K562 (cell line): ENCODE measurements around the gene KDELR3. TPM values are rescaled to one million over a fixed set of nuclear protein-coding genes. Genes with fewer than 3 reads are reported as not detected.

Source experiments
- AFF4 ChIP-seq: sonication (generic); formaldehyde crosslinking; IDR thresholded peaks from 2 replicates; pipeline ENCODE4 v1.8.0; 2023; ENCODE audit warnings: mild to moderate bottlenecking, missing genetic modification reagents
- ATF7 ChIP-seq: fragments of 450-650 bp; IDR thresholded peaks from 2 replicates; pipeline ENCODE4 v1.7.1; 2014; ENCODE audit warnings: mild to moderate bottlenecking, moderate library complexity
- CREB3 ChIP-seq: fragments of 450-650 bp; conservative IDR thresholded peaks from 2 replicates; pipeline ENCODE4 v1.6.1; 2016; ENCODE audit warnings: missing genetic modification characterization, low read depth, mild to moderate bottlenecking, missing compliant biosample characterization, moderate library complexity
- GTF2B ChIP-seq: IDR thresholded peaks from 2 replicates; pipeline ENCODE4 v1.6.1; 2011; ENCODE audit not compliant: insufficient read length; ENCODE audit errors: extremely low read depth
- GTF2E2 ChIP-seq: fragments of 200-800 bp; sonication (Bioruptor generic); IDR thresholded peaks from 2 replicates; pipeline ENCODE4 v1.6.1; 2016; ENCODE audit warnings: missing genetic modification characterization, missing compliant biosample characterization
- LCOR ChIP-seq: sonication (generic); formaldehyde crosslinking; IDR thresholded peaks from 2 replicates; pipeline ENCODE4 v1.8.0; 2022; ENCODE audit warnings: mild to moderate bottlenecking, missing genetic modification reagents
- NFATC3 ChIP-seq: fragments of 450-650 bp; IDR thresholded peaks from 2 replicates; pipeline ENCODE4 v1.6.1; 2017; ENCODE audit warnings: mild to moderate bottlenecking
- NFXL1 ChIP-seq: fragments of 450-650 bp; formaldehyde crosslinking; IDR thresholded peaks from 2 replicates; pipeline ENCODE4 v1.4.0; 2021; ENCODE audit warnings: mild to moderate bottlenecking
- THRAP3 ChIP-seq: fragments of 450-650 bp; IDR thresholded peaks from 2 replicates; pipeline ENCODE4 v1.6.1; 2016; ENCODE audit warnings: mild to moderate bottlenecking, inconsistent platforms, borderline replicate concordance
- U2AF2 ChIP-seq: fragments of 200-400 bp; formaldehyde crosslinking; optimal IDR thresholded peaks from 2 replicates; pipeline ENCODE3; 2017; ENCODE audit warnings: low read depth, mild to moderate bottlenecking, low read length
- ZFP1 ChIP-seq: fragments of 450-650 bp; formaldehyde crosslinking; IDR thresholded peaks from 2 replicates; pipeline ENCODE4 v1.4.0; 2020; ENCODE audit warnings: mild to moderate bottlenecking, mixed read lengths
- ZKSCAN1 ChIP-seq: fragments of 150-350 bp; IDR thresholded peaks from 2 replicates; pipeline ENCODE4 v1.6.1; 2016; ENCODE audit warnings: low read depth, low read length
- ZNF592 ChIP-seq: fragments of 450-650 bp; IDR thresholded peaks from 2 replicates; pipeline ENCODE4 v1.6.1; 2017; ENCODE audit warnings: antibody characterized with exemption, mild to moderate bottlenecking
- ZNF639 ChIP-seq, 2 experiments: fragments of 200-800 bp in 1 of 2; sonication (Bioruptor generic) in 1 of 2; sonication (generic) in 1 of 2; formaldehyde crosslinking in 1 of 2; IDR thresholded peaks in 1 of 2; conservative IDR thresholded peaks in 1 of 2; 2 replicates each; pipeline versions ENCODE4 v1.5.0 to v1.6.1; 2016 to 2020; ENCODE audit warnings: missing compliant biosample characterization in 1 of 2, missing genetic modification characterization in 1 of 2, missing genetic modification reagents in 1 of 2
- polyA plus RNA-seq, 8 experiments: library from polyadenylated mRNA; depleted of rRNA in 4 of 8; stranded (reverse) in 5 of 8; unstranded in 3 of 8; fragments of >200 nt; fragmentation: Nextera tagmentation in 2 of 8; fragmentation: Illumina TruSeq in 1 of 8; extraction: Ambion mirVana in 2 of 8; extraction: Trizol in 1 of 8; gene quantifications; 2 replicates each; pipeline versions ENCODE4 v1.2.1 to v1.2.3, GENCODE V29; 2011 to 2014; ENCODE audit warnings: inconsistent platforms in 1 of 8, missing spikeins in 1 of 8
- total RNA-seq, 7 experiments: library from RNA; depleted of rRNA in 6 of 7; stranded (reverse); fragments of >200 nt in 6 of 7; fragmentation: Illumina TruSeq in 2 of 7; extraction: Trizol in 2 of 7; gene quantifications; 2 replicates each; pipeline versions ENCODE4 v1.2.1 to v1.2.3, GENCODE V29; 2011 to 2021; ENCODE audit warnings: low replicate concordance in 1 of 7

The KDELR3 gene
- total and polyA plus RNA-seq, 9 of the 15 experiments (the other 6 are each of a cell fraction or from before 2014, with no cell fraction given), result 7.1 to 44.8 (median 9.6) TPM

GRCh38 chr22:38506118-38506962 lies 38.4 kb downstream of the KDELR3 start, which contains the start of gene DDX17 (continued):
- TF ChIP-seq THRAP3, result no peak
- peak in 1 of 2 experiments; percentile 87; a peak in 2 of 4 replicates for TF ChIP-seq ZNF639 (CRISPR knock-in tag; conservative IDR thresholded peaks at IDR 0.05 in 1 of 2, IDR thresholded peaks at IDR 0.05 in 1 of 2)
- peak; percentile 90 for TF ChIP-seq GTF2E2 (tag)
- peak; percentile 89 for TF ChIP-seq CREB3 (tag)
- TF ChIP-seq ZFP1, result no peak
- TF ChIP-seq ATF7, result peak; percentile 68; the same call in 1 of the 2 replicates
- TF ChIP-seq AFF4 (CRISPR knock-in tag), result peak; percentile 37
- TF ChIP-seq NFXL1 (CRISPR knock-in tag), result no peak
- 0 out of 2 replicates have a peak, but pooled peaks have one; percentile 19 for TF ChIP-seq ZKSCAN1
- TF ChIP-seq NFATC3, result no peak
- TF ChIP-seq GTF2B, result peak; percentile 86
- TF ChIP-seq LCOR (CRISPR knock-in tag), result no peak
- no peak for TF ChIP-seq U2AF2
- peak; percentile 93 for TF ChIP-seq ZNF592
